HepG2 (cell line): ENCODE measurements around the gene DELE1. TPM values are rescaled to one million over a fixed set of nuclear protein-coding genes. Genes with fewer than 3 reads are reported as not detected.
A peak's percentile ranks its signal among the peaks of the same experiment; 100 is the strongest.

Source experiments
- ATAC-seq: fragments of 200-7000 bp; cut with Tn5 transposase; 3 replicates; pipeline ENCODE4 v1.9.1; 2020; ENCODE audit warnings: mild to moderate bottlenecking, moderate library complexity
- BruUV-seq: library from RNA; stranded (reverse); fragments of 400-500 nt; replicated peaks from 2 replicates; lab custom pipeline; 2021; lab: Mats Ljungman, UMichigan
- CTCF ChIA-PET: fragments of 300-600 bp; formaldehyde crosslinking; extraction: SDS; loops from one replicate; lab custom pipeline; 2021; ENCODE audit warnings: low total read pairs, inconsistent platforms, low intra/inter-chr PET ratio; lab: Yijun Ruan, JAX
- POLR2A ChIA-PET: fragments of 350-600 bp; sonication (Branson Sonifier 250); formaldehyde crosslinking; loops from one replicate; lab custom pipeline; 2020; ENCODE audit warnings: antibody characterized with exemption, inconsistent platforms; lab: Yijun Ruan, JAX
- DNase-seq: peaks from one replicate; pipeline ENCODE4 v3.0.0-alpha.2; 2015; ENCODE audit warnings: low spot score
- FAIRE-seq: peaks from 3 replicates; lab custom pipeline; 2011; peaks lifted over from hg19 to GRCh38; lab: Jason Lieb, UNC
- H2AFZ ChIP-seq: one replicate; pipeline ENCODE4 v1.6.1; 2011; ENCODE audit warnings: low read length, inconsistent platforms
- H3K27ac ChIP-seq: fragments of 300-600 bp; 3 replicates; pipeline ENCODE4 v1.8.0; 2011; ENCODE audit warnings: mixed run types, mild to moderate bottlenecking, mixed read lengths, low read length, inconsistent platforms; ENCODE audit not compliant: insufficient read depth; ENCODE audit errors: extremely low read length
- H3K27me3 ChIP-seq, 2 experiments: fragments of 200-600 bp in 1 of 2; 2 replicates in 1 of 2; 3 replicates in 1 of 2; pipeline versions ENCODE4 v1.6.0 to v1.8.0; 2011; ENCODE audit warnings: low read length in 2 of 2, mild to moderate bottlenecking in 2 of 2, moderate library complexity in 2 of 2, inconsistent platforms in 1 of 2; ENCODE audit not compliant: insufficient read depth in 2 of 2, control insufficient read depth in 1 of 2
- H3K36me3 ChIP-seq, 2 experiments: fragments of 200-600 bp in 1 of 2; replicated peaks in 1 of 2; 2 replicates in 1 of 2; 3 replicates in 1 of 2; pipeline versions ENCODE4 v1.5.1 to v1.8.0; 2011; ENCODE audit warnings: low read length in 2 of 2, inconsistent platforms in 1 of 2; ENCODE audit not compliant: insufficient read depth in 2 of 2, control insufficient read depth in 1 of 2
- H3K4me1 ChIP-seq: 2 replicates; pipeline ENCODE4 v1.5.1; 2012; ENCODE audit warnings: low read length, inconsistent platforms; ENCODE audit not compliant: insufficient read depth
- H3K4me2 ChIP-seq: 2 replicates; pipeline ENCODE4 v1.6.0; 2011; ENCODE audit warnings: low read depth, low read length, inconsistent platforms
- H3K4me3 ChIP-seq, 3 experiments: fragments of 200-600 bp in 1 of 3; sonication (generic), shearing (Covaris generic) in 1 of 3; replicated peaks in 1 of 3; 2 replicates each; pipeline ENCODE4 v1.5.1; 2011 to 2016; ENCODE audit warnings: low read length in 3 of 3, inconsistent platforms in 2 of 3, low read depth in 2 of 3, mild to moderate bottlenecking in 2 of 3, control low read depth in 1 of 3, mixed read lengths in 1 of 3; ENCODE audit not compliant: insufficient read depth in 1 of 3
- H3K79me2 ChIP-seq: one replicate; pipeline ENCODE4 v1.6.1; 2011; ENCODE audit warnings: low read length, inconsistent platforms; ENCODE audit not compliant: insufficient read depth
- H3K9ac ChIP-seq: 2 replicates; pipeline ENCODE4 v1.6.0; 2011; ENCODE audit warnings: mild to moderate bottlenecking, low read depth, low read length, inconsistent platforms; ENCODE audit not compliant: insufficient read depth
- H3K9me3 ChIP-seq: 2 replicates; pipeline ENCODE4 v1.5.1; 2012; ENCODE audit warnings: mild to moderate bottlenecking, low read length
- H4K20me1 ChIP-seq: 2 replicates; pipeline ENCODE4 v1.6.0; 2011; ENCODE audit warnings: inconsistent platforms, mild to moderate bottlenecking, low read length, moderate library complexity; ENCODE audit not compliant: insufficient read depth
- ATF5 ChIP-seq: sonication (generic); formaldehyde crosslinking; IDR thresholded peaks from 2 replicates; pipeline ENCODE4 v1.4.0; 2020; ENCODE audit warnings: mild to moderate bottlenecking, low read depth, missing genetic modification reagents
- ATF7 ChIP-seq, 2 experiments: fragments of 450-650 bp in 1 of 2; sonication (generic) in 1 of 2; formaldehyde crosslinking in 1 of 2; IDR thresholded peaks; 2 replicates each; pipeline versions ENCODE4 v1.4.0 to v1.6.1; 2016 to 2020; ENCODE audit warnings: antibody characterized with exemption in 1 of 2, mild to moderate bottlenecking in 1 of 2, missing genetic modification reagents in 1 of 2
- CREB1 ChIP-seq, 2 experiments: fragments of 450-650 bp in 1 of 2; IDR thresholded peaks; 2 replicates each; pipeline ENCODE4 v1.6.1; 2016 to 2017; ENCODE audit warnings: control low read depth in 1 of 2, mild to moderate bottlenecking in 1 of 2, missing compliant biosample characterization in 1 of 2, missing genetic modification characterization in 1 of 2
- ZBTB34 ChIP-seq: sonication (generic); formaldehyde crosslinking; IDR thresholded peaks from 2 replicates; pipeline ENCODE4 v1.8.0; 2022; ENCODE audit warnings: mild to moderate bottlenecking, missing genetic modification reagents
- ZNF30 ChIP-seq: sonication (generic); formaldehyde crosslinking; IDR thresholded peaks from 2 replicates; pipeline ENCODE4 v1.5.0; 2020; ENCODE audit warnings: mild to moderate bottlenecking, missing genetic modification reagents
- ZNF383 ChIP-seq: sonication (generic); formaldehyde crosslinking; IDR thresholded peaks from 2 replicates; pipeline ENCODE4 v1.4.0; 2020; ENCODE audit warnings: missing genetic modification reagents, mild to moderate bottlenecking, borderline replicate concordance
- WGBS: methylation state at CpG from one replicate; pipeline ENCODE4 v1.1.6; 2017; ENCODE audit warnings: low lambda C conversion rate; 5-methylcytosine and 5-hydroxymethylcytosine counted together
- in situ Hi-C: cut with HindIII; loops from 2 replicates; pipeline ENCODE4 v1.10.0; 2017; ENCODE audit warnings: low pct_unique_long_range_greater_than_20kb; ENCODE audit not compliant: extremely low pct_ligation_motif_present
- intact Hi-C: fragments of 100-400 bp; cut with micrococcal nuclease; formaldehyde crosslinking; loops from one replicate; pipeline ENCODE4 v1.10.0; 2022; ENCODE audit not compliant: unreplicated experiment
- polyA plus RNA-seq, 8 experiments: library from polyadenylated mRNA; depleted of rRNA in 3 of 8; stranded (reverse) in 7 of 8; unstranded in 1 of 8; fragments of >200 nt; fragmentation: Illumina TruSeq in 4 of 8; extraction: Trizol in 4 of 8; gene quantifications; 2 replicates each; pipeline versions ENCODE4 v1.2.1 to v1.2.3, GENCODE V29; 2011 to 2016; ENCODE audit warnings: low read depth in 4 of 8, missing spikeins in 1 of 8, mixed read lengths in 1 of 8; ENCODE audit not compliant: insufficient read depth in 1 of 8
- total RNA-seq, 5 experiments: library from RNA; depleted of rRNA; stranded (reverse); fragments of >200 nt; fragmentation: Illumina TruSeq; extraction: Trizol; gene quantifications; 2 replicates each; pipeline ENCODE4 v1.2.3, GENCODE V29; 2016; ENCODE audit warnings: low read depth in 1 of 5

DELE1 gene
- total and polyA plus RNA-seq, 2 of the 13 experiments (the other 11 are each of a cell fraction or from before 2014, with no cell fraction given): 57.5 to 90.3 TPM

- TF ChIP-seq ZBTB34 (CRISPR knock-in tag): no peak
These were observed 62.4 kb downstream of the DELE1 start (continued) for GRCh38 chr5:141986072-141986471.

GRCh38 chr5:141989720-141990119, 66.0 kb downstream of the DELE1 start:
- Histone ChIP-seq H3K4me3 (no peak overlapping the region), H2AFZ (no peak overlapping the region), H3K9me3 (no peaks in the 10 kb centered on the region), H4K20me1 (no peaks in the 10 kb centered on the region), H3K27ac (no peak overlapping the region), H3K4me2 (no peak overlapping the region), H3K9ac (no peak overlapping the region), H3K79me2 (no peaks in the 10 kb centered on the region), H3K36me3 (peaks cover 4 to 5% of the 10 kb centered on the region in 2 experiments; a peak in 4 of 5 replicates), H3K27me3 (no peaks in the 10 kb centered on the region), H3K4me1 (peaks cover 11% of the 10 kb centered on the region)
- FAIRE-seq (no peak), DNase-seq (no peak), ATAC-seq (no peak)
- POLR2A ChIA-PET: no interaction called here
- intact Hi-C loops: no loop called here
- CTCF ChIA-PET: no interaction called here
- BruUV-seq: no TSS peak
- TF ChIP-seq ATF7 (IDR thresholded peaks at IDR 0.05): peak; percentile 90
- no peak for TF ChIP-seq ATF7 (CRISPR knock-in tag; IDR thresholded peaks at IDR 0.05)
- TF ChIP-seq ZNF30 (CRISPR knock-in tag): no peak
- TF ChIP-seq ATF5 (CRISPR knock-in tag): no peak
- TF ChIP-seq CREB1 (IDR thresholded peaks at IDR 0.05): peak; percentile 58
- TF ChIP-seq CREB1 (CRISPR knock-in tag; IDR thresholded peaks at IDR 0.05): no peak
- TF ChIP-seq ZNF383 (CRISPR knock-in tag): no peak
- WGBS: 0% methylated on average over 1 of the region's 1 CpG
- in situ Hi-C loops: loop anchor here (5.0 to 25.0 kb wide), 2 partner anchors 153 to 573 kb away; no protein-coding TSS in a partner anchor

Other genes starting within 250 kb of the DELE1 start
- 0.07 TPM in 1 of 2 replicates, not detected in the other for gene ARAP3, start 241.6 kb upstream of the DELE1 start, total RNA-seq (2016; rRNA removed; fragmentation: Illumina TruSeq; extraction: Trizol)
- 0.20 and 0.25 TPM in 2 replicates for gene ARAP3, start 241.6 kb upstream of the DELE1 start, polyA plus RNA-seq (2011; rRNA removed)
- 0.11 and 0.13 TPM in 2 replicates for gene PCDH1, start 45.5 kb upstream of the DELE1 start, total RNA-seq (2016; rRNA removed; fragmentation: Illumina TruSeq; extraction: Trizol)
- gene PCDH1, start 45.5 kb upstream of the DELE1 start, polyA plus RNA-seq (2011; rRNA removed): 0.83 and 1.3 TPM in 2 replicates
- not detected in 2 replicates for gene PCDH12, start 34.3 kb downstream of the DELE1 start, total RNA-seq (2016; rRNA removed; fragmentation: Illumina TruSeq; extraction: Trizol)
- not detected in 2 replicates for gene PCDH12, start 34.3 kb downstream of the DELE1 start, polyA plus RNA-seq (2011; rRNA removed)
- 28.1 and 42.4 TPM in 2 replicates for gene RNF14, start 45.2 kb downstream of the DELE1 start, total RNA-seq (2016; rRNA removed; fragmentation: Illumina TruSeq; extraction: Trizol)
- gene RNF14, start 45.2 kb downstream of the DELE1 start, polyA plus RNA-seq (2011; rRNA removed): 11.0 and 11.3 TPM in 2 replicates
- 54.1 and 74.9 TPM in 2 replicates for gene GNPDA1, start 89.2 kb downstream of the DELE1 start, total RNA-seq (2016; rRNA removed; fragmentation: Illumina TruSeq; extraction: Trizol)
- gene GNPDA1, start 89.2 kb downstream of the DELE1 start, polyA plus RNA-seq (2011; rRNA removed): 6.0 and 6.1 TPM in 2 replicates
- gene NDFIP1, start 184.9 kb downstream of the DELE1 start, total RNA-seq (2016; rRNA removed; fragmentation: Illumina TruSeq; extraction: Trizol): 11.9 and 15.7 TPM in 2 replicates
- gene NDFIP1, start 184.9 kb downstream of the DELE1 start, polyA plus RNA-seq (2011; rRNA removed): 9.5 and 12.4 TPM in 2 replicates